ENCODE measurements around the gene URM1. TPM values are rescaled to one million over a fixed set of nuclear protein-coding genes. Genes with fewer than 3 reads are reported as not detected.

Gene URM1
- total RNA-seq, 1 experiment from 2014 or later: 46.6 TPM

DNA sequence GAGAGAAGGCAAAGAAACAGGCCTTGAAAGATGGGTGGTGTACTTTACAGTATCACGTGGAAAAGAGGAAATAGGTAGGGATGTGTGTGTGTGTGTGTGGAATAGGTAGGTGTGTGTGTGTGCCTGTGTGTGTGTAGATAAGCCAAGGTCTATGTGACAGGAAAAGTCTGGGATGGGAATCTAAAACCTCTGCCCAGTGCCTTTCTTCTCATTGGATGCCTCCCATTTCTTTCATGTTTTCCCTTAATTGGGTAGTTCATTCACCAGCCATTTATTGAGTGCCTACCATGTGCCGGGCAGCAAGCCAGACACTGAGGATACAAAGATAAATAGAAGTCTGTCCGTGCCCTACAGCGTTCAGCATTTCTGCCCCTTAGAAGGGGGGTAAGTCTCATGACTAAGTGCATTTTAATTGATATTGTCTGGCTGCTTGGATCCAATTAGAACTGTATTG is 1.0 kb downstream of the URM1 start:
- Histone ChIP-seq H3K23me2 (ENCODE audit: insufficient read length, low read depth, low read length, poor library complexity, severe bottlenecking) (no peaks in the 10 kb centered on the region), H3K23ac (ENCODE audit: insufficient read length, low read depth, low read length) (no peak overlapping the region), H3T11ph (ENCODE audit: low read length) (no peak overlapping the region), H3K18ac (ENCODE audit: insufficient read length, low read depth, low read length) (no peak overlapping the region), H4K8ac (replicated peaks; ENCODE audit: insufficient read length, low read depth, low read length) (no peak overlapping the region), H3K4me1 (ENCODE audit: insufficient read depth, low read length) (peaks cover 3% of the 10 kb centered on the region; the same call in 1 of the 2 replicates), H3K27me3 (ENCODE audit: insufficient read depth, low read length) (peaks cover 4% of the 10 kb centered on the region; the same call in 1 of the 2 replicates), H3K27ac (ENCODE audit: insufficient read length, low read depth, low read length) (no peak overlapping the region), H2BK20ac (ENCODE audit: low read depth, low read length, poor library complexity, severe bottlenecking) (no peak overlapping the region), H2AFZ (ENCODE audit: low read length) (no peak overlapping the region), H3K56ac (ENCODE audit: insufficient read length, low read depth, low read length) (no peak overlapping the region), H2AK5ac (ENCODE audit: insufficient read length, low read length) (no peak overlapping the region), H3K14ac (ENCODE audit: insufficient read depth, low read length) (no peak overlapping the region), H3K9ac (ENCODE audit: extremely low read depth, insufficient read length, low read length) (peak overlapping the region; percentile 67), H2BK5ac (ENCODE audit: insufficient read length, low read length) (no peak overlapping the region), H4K91ac (ENCODE audit: insufficient read length, low read depth, low read length) (no peak overlapping the region), H4K5ac (ENCODE audit: insufficient read length, low read depth, low read length) (no peak overlapping the region), H3K79me2 (ENCODE audit: insufficient read depth, low read length) (peaks cover 8% of the 10 kb centered on the region; the same call in 1 of the 2 replicates), H3K4me2 (ENCODE audit: insufficient read depth, insufficient read length, low read length) (peak overlapping the region; percentile 99), H3K4ac (ENCODE audit: low read depth, low read length) (no peak overlapping the region), H3K79me1 (ENCODE audit: insufficient read depth, low read depth, low read length, poor library complexity, severe bottlenecking) (peaks cover 16% of the 10 kb centered on the region), H2BK15ac (ENCODE audit: low read depth, low read length) (no peak overlapping the region), H3K9me3 (ENCODE audit: control insufficient read depth, low read depth, low read length) (no peaks in the 10 kb centered on the region), H2BK12ac (ENCODE audit: insufficient read length, low read depth, low read length) (no peak overlapping the region), H4K20me1 (ENCODE audit: control insufficient read depth, insufficient read depth, insufficient read length) (no peaks in the 10 kb centered on the region), H2BK120ac (ENCODE audit: low read depth, low read length, poor library complexity, severe bottlenecking) (no peak overlapping the region)
- no peak overlapping the region; a peak in 1 of 7 replicates for H3K27ac Mint-ChIP-seq
- peaks cover 0 to 4% of the 10 kb centered on the region in 2 experiments; a peak in 1 of 5 replicates for H3K9me3 Mint-ChIP-seq
- H3K27me3 Mint-ChIP-seq (ENCODE audit: low read depth): peaks cover 39% of the 10 kb centered on the region
- no CpG with 5 or more reads among the region's 4 CpGs for WGBS (ENCODE audit: extremely low coverage, insufficient read length, low lambda C conversion rate)
- peaks cover 20 to 22% of the 10 kb centered on the region in 2 experiments for H3K4me1 Mint-ChIP-seq
- no peak for DNase-seq
- peak overlapping the region; percentile 95 to 99 for H3K4me3 Mint-ChIP-seq
- TF ChIP-seq, protein P1, sequence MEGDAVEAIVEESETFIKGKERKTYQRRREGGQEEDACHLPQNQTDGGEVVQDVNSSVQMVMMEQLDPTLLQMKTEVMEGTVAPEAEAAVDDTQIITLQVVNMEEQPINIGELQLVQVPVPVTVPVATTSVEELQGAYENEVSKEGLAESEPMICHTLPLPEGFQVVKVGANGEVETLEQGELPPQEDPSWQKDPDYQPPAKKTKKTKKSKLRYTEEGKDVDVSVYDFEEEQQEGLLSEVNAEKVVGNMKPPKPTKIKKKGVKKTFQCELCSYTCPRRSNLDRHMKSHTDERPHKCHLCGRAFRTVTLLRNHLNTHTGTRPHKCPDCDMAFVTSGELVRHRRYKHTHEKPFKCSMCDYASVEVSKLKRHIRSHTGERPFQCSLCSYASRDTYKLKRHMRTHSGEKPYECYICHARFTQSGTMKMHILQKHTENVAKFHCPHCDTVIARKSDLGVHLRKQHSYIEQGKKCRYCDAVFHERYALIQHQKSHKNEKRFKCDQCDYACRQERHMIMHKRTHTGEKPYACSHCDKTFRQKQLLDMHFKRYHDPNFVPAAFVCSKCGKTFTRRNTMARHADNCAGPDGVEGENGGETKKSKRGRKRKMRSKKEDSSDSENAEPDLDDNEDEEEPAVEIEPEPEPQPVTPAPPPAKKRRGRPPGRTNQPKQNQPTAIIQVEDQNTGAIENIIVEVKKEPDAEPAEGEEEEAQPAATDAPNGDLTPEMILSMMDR (conservative IDR thresholded peaks at IDR 0.05): no peak
- H3K36me3 Mint-ChIP-seq (ENCODE audit: insufficient read depth in 1 of 3, low read depth in 3 of 3): peaks cover 0 to 4% (median 0%) of the 10 kb centered on the region in 3 experiments; a peak in 3 of 7 replicates

All from H9 (cell line).